ENCODE measurements around the gene COL11A1. TPM values are rescaled to one million over a fixed set of nuclear protein-coding genes. Genes with fewer than 3 reads are reported as not detected.

Gene COL11A1
- total and polyA plus RNA-seq, 2 donors (not counting 3 experiments of a cell fraction or from before 2014, with no cell fraction given): not detected

DNA sequence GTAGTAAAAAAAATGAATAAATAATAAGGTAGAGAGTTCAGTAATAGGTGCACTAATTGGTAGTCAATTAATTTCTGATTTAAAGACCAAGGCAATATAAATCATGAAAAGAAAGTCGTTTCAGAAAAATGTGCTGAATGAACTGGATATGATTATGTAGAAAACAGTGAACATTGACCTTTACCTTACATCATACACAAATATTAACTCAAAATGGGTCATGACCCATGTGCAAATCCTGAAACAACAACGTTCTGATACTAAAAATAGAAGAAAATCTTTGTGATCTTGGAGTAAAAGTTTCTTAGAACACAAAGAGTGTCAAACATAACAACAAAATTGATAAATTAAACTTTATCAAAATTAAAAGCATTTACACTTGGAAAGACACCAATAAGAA is 39.1 kb downstream of the COL11A1 start:
- no peak overlapping the region for H3K4me3 ChIP-seq (replicated peaks in 1 of 3; ENCODE audit: insufficient read depth in 1 of 3, low read depth in 1 of 3, low read length in 3 of 3)
- H3K9ac ChIP-seq (replicated peaks; ENCODE audit: extremely low read depth, insufficient read depth, low read length): no peak overlapping the region
- no peaks in the 10 kb centered on the region for H3K9me1 ChIP-seq (replicated peaks; ENCODE audit: control insufficient read depth, extremely low read depth, insufficient read depth, low read length)
- no peaks in the 10 kb centered on the region for H3K36me3 ChIP-seq (ENCODE audit: control insufficient read depth in 2 of 2, extremely low read depth in 1 of 2, insufficient read depth in 2 of 2, low read length in 2 of 2)
- POLR2A ChIA-PET: no interaction called here
- H4K20me1 ChIP-seq (replicated peaks; ENCODE audit: control insufficient read depth, extremely low read depth, insufficient read depth, low read length): no peaks in the 10 kb centered on the region
- H3K9me3 ChIP-seq (replicated peaks; ENCODE audit: control insufficient read depth, insufficient read depth, low read length): no peaks in the 10 kb centered on the region
- FAIRE-seq (no peak), DNase-seq (ENCODE audit: low read depth, low spot score) (no peak)
- dilution Hi-C loops (cut with MboI; ENCODE audit: extremely low pct_ligation_motif_present, low sequenced_read_pairs): no loop called here
- intact Hi-C loops (cut with micrococcal nuclease): no loop called here
- BruUV-seq (replicated peaks): no TSS peak
- no peak overlapping the region for H3K27ac ChIP-seq (ENCODE audit: insufficient read depth, low read depth, low read length)
- no peak overlapping the region for H3K4me2 ChIP-seq (ENCODE audit: insufficient read depth, low read length)
- TF ChIP-seq, protein P1, sequence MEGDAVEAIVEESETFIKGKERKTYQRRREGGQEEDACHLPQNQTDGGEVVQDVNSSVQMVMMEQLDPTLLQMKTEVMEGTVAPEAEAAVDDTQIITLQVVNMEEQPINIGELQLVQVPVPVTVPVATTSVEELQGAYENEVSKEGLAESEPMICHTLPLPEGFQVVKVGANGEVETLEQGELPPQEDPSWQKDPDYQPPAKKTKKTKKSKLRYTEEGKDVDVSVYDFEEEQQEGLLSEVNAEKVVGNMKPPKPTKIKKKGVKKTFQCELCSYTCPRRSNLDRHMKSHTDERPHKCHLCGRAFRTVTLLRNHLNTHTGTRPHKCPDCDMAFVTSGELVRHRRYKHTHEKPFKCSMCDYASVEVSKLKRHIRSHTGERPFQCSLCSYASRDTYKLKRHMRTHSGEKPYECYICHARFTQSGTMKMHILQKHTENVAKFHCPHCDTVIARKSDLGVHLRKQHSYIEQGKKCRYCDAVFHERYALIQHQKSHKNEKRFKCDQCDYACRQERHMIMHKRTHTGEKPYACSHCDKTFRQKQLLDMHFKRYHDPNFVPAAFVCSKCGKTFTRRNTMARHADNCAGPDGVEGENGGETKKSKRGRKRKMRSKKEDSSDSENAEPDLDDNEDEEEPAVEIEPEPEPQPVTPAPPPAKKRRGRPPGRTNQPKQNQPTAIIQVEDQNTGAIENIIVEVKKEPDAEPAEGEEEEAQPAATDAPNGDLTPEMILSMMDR (IDR thresholded peaks at IDR 0.05; ENCODE audit: extremely low read depth in 1 of 2, insufficient read depth in 1 of 2, low read depth in 1 of 2, low read length in 2 of 2): no peak
- TF ChIP-seq EZH2 (IDR thresholded peaks at IDR 0.05; ENCODE audit: borderline replicate concordance, low read depth, low read length, severe bottlenecking) (no peak), GATA2 (IDR thresholded peaks at IDR 0.05; ENCODE audit: insufficient read depth, insufficient read length, low read depth, low read length) (no peak), FOS (IDR thresholded peaks at IDR 0.05; ENCODE audit: borderline replicate concordance, insufficient read depth, low read length) (no peak), MYC (IDR thresholded peaks at IDR 0.05; ENCODE audit: low read depth, low read length) (no peak), POLR2AphosphoS5 (IDR thresholded peaks at IDR 0.05; ENCODE audit: insufficient read depth, low read depth, low read length) (no peak), POLR2A (IDR thresholded peaks at IDR 0.05; ENCODE audit: low read depth, low read length) (no peak), JUN (IDR thresholded peaks at IDR 0.05; ENCODE audit: borderline replicate concordance, insufficient read depth, insufficient read length, low read depth) (no peak)
- TF ChIP-seq, protein P2, sequence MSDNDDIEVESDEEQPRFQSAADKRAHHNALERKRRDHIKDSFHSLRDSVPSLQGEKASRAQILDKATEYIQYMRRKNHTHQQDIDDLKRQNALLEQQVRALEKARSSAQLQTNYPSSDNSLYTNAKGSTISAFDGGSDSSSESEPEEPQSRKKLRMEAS (IDR thresholded peaks at IDR 0.05; ENCODE audit: insufficient read depth, insufficient read length): no peak
- H3K27me3 ChIP-seq (ENCODE audit: control insufficient read depth in 2 of 2, insufficient read depth in 2 of 2, low read length in 2 of 2): no peaks in the 10 kb centered on the region
- no peaks in the 10 kb centered on the region for H3K79me2 ChIP-seq (ENCODE audit: control insufficient read depth, insufficient read depth, low read length)
- no peaks in the 10 kb centered on the region for H3K4me1 ChIP-seq (ENCODE audit: control insufficient read depth, extremely low read depth, insufficient read depth, low read length)
- no peak overlapping the region for H2AFZ ChIP-seq (ENCODE audit: low read depth, low read length)
- CTCF ChIA-PET: interaction anchor here (2.2 kb wide), 1 partner anchor 11 kb away, joined by 7 read pairs; no protein-coding TSS in a partner anchor
